PC-3 (cell line): ENCODE data around the gene ABCG5. TPM values are rescaled to one million over a fixed set of nuclear protein-coding genes. Genes with fewer than 3 reads are reported as not detected.

ENCODE experiments used
- ATAC-seq: fragments of 200-7000 bp; cut with Tn5 transposase; 2 replicates; pipeline ENCODE4 v1.9.1; 2020; ENCODE audit warnings: mild to moderate bottlenecking, moderate library complexity
- BruUV-seq: library from RNA; stranded (reverse); fragments of 400-500 nt; replicated peaks from 2 replicates; lab custom pipeline; 2021; lab: Mats Ljungman, UMichigan
- CTCF ChIA-PET: fragments of 300-600 bp; sonication (Branson Sonifier 250); formaldehyde crosslinking; loops from one replicate; lab custom pipeline; 2022; ENCODE audit warnings: antibody characterized with exemption; lab: Charles Lee
- POLR2A ChIA-PET: fragments of 300-600 bp; sonication (Branson Sonifier 250); formaldehyde crosslinking; loops from one replicate; lab custom pipeline; 2022; ENCODE audit warnings: antibody characterized with exemption; ENCODE audit not compliant: unreplicated experiment; lab: Charles Lee
- DNase-seq: peaks from one replicate; pipeline ENCODE4 v3.0.0-alpha.2; 2015
- H2AFZ ChIP-seq: fragments of 300-600 bp; sonication (generic); 2 replicates; pipeline ENCODE4 v1.6.0; 2016; ENCODE audit warnings: antibody characterized with exemption, low read length
- H3F3A ChIP-seq: fragments of 300-600 bp; sonication (generic); one replicate; pipeline ENCODE4 v1.6.0; 2017; ENCODE audit warnings: antibody characterized with exemption, low read length, control low read depth, mild to moderate bottlenecking; ENCODE audit not compliant: unreplicated experiment
- H3K27ac ChIP-seq: fragments of 300-600 bp; sonication (generic); 2 replicates; pipeline ENCODE4 v1.5.1; 2016; ENCODE audit warnings: mild to moderate bottlenecking, low read length
- H3K27me3 ChIP-seq: fragments of 300-600 bp; sonication (generic); 2 replicates; pipeline ENCODE4 v1.6.1; 2016; ENCODE audit warnings: low read length, mixed read lengths
- H3K36me3 ChIP-seq: fragments of 300-600 bp; sonication (generic); 2 replicates; pipeline ENCODE4 v1.6.1; 2016; ENCODE audit warnings: low read depth, mixed run types, low read length, mixed read lengths
- H3K4me1 ChIP-seq: fragments of 300-600 bp; sonication (generic); 2 replicates; pipeline ENCODE4 v1.5.1; 2016; ENCODE audit warnings: low read length; ENCODE audit not compliant: insufficient read depth
- H3K4me2 ChIP-seq: fragments of 300-600 bp; sonication (generic); 2 replicates; pipeline ENCODE4 v1.6.0; 2016; ENCODE audit warnings: low read length
- H3K4me3 ChIP-seq: fragments of 300-600 bp; sonication (generic); 2 replicates; pipeline ENCODE4 v1.5.1; 2016; ENCODE audit warnings: mild to moderate bottlenecking, low read length, mixed read lengths
- H3K79me2 ChIP-seq: fragments of 300-600 bp; sonication (generic); 2 replicates; pipeline ENCODE4 v1.6.1; 2017; ENCODE audit warnings: low read length, mixed read lengths
- H3K9ac ChIP-seq: fragments of 300-600 bp; sonication (generic); 2 replicates; pipeline ENCODE4 v1.6.0; 2016; ENCODE audit warnings: mild to moderate bottlenecking, low read length
- H3K9me2 ChIP-seq: fragments of 300-600 bp; sonication (generic); replicated peaks from 2 replicates; pipeline ENCODE4 v1.6.1; 2016; ENCODE audit warnings: mixed run types, low read length, mixed read lengths
- H3K9me3 ChIP-seq: fragments of 300-600 bp; sonication (generic); 2 replicates; pipeline ENCODE4 v1.6.1; 2016; ENCODE audit warnings: low read length, mixed read lengths
- H4K20me1 ChIP-seq: fragments of 300-600 bp; sonication (generic); 2 replicates; pipeline ENCODE4 v1.6.1; 2016; ENCODE audit warnings: low read length, mixed read lengths
- CTCF ChIP-seq: fragments of 300-600 bp; sonication (generic); conservative IDR thresholded peaks from 2 replicates; pipeline ENCODE4 v1.5.1; 2017; ENCODE audit warnings: antibody characterized with exemption, low read depth, mild to moderate bottlenecking, low read length
- EZH2 ChIP-seq: fragments of 300-600 bp; sonication (generic); IDR thresholded peaks from one replicate; pipeline ENCODE4 v1.6.1; 2017; ENCODE audit warnings: antibody characterized with exemption, mild to moderate bottlenecking, low read length; ENCODE audit not compliant: unreplicated experiment
- EZH2phosphoT487 ChIP-seq: fragments of 300-600 bp; sonication (generic); IDR thresholded peaks from 2 replicates; pipeline ENCODE4 v1.6.1; 2018; ENCODE audit warnings: mild to moderate bottlenecking, antibody characterized with exemption, low read length, borderline replicate concordance
- intact Hi-C: fragments of 100-400 bp; cut with micrococcal nuclease; formaldehyde crosslinking; loops from 2 replicates; pipeline ENCODE4 v1.9.0; 2023
- total RNA-seq: library from RNA; depleted of rRNA; stranded (reverse); fragments of >200 nt; gene quantifications from 2 replicates; pipeline ENCODE4 v1.2.3, GENCODE V29; 2014

ABCG5 gene
- total RNA-seq, 1 experiment from 2014 or later = not detected

DNA sequence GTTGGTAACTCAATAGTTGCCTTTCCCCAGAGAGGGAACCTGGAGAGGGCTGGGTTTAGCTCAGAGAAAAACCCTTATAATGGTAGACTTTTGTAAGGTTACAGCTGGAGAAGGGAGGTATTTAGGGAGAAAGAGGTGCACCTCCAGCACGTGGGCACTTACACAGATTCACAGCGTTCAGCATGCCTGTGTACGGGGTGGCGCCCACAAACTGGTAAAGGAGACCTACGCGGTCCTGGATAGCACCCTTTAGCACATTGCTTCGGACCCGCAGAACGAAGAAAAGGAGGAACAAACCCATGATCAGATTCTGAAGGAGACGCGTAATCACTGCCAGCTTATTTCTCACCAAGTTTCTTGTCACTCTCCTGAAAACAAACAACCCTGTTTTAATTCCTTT lies 14.9 kb downstream of the ABCG5 start:
- DNase-seq (no peak), ATAC-seq (no peak)
- Histone ChIP-seq H3K4me3 (no peak overlapping the region), H3K9me3 (no peaks in the 10 kb centered on the region), H3K9me2 (no peaks in the 10 kb centered on the region), H3F3A (no peaks in the 10 kb centered on the region), H4K20me1 (no peaks in the 10 kb centered on the region), H3K79me2 (no peaks in the 10 kb centered on the region), H3K9ac (no peak overlapping the region), H3K4me1 (no peaks in the 10 kb centered on the region), H3K27me3 (peaks cover 19% of the 10 kb centered on the region), H3K36me3 (no peaks in the 10 kb centered on the region), H3K27ac (no peak overlapping the region), H3K4me2 (no peak overlapping the region), H2AFZ (no peak overlapping the region)
- TF ChIP-seq EZH2phosphoT487 (no peak), EZH2 (no peak), CTCF (no peak)
- ChIA-PET CTCF (no interaction called here), POLR2A (no interaction called here)
- intact Hi-C loops = no loop called here
- BruUV-seq = no TSS peak

DNA sequence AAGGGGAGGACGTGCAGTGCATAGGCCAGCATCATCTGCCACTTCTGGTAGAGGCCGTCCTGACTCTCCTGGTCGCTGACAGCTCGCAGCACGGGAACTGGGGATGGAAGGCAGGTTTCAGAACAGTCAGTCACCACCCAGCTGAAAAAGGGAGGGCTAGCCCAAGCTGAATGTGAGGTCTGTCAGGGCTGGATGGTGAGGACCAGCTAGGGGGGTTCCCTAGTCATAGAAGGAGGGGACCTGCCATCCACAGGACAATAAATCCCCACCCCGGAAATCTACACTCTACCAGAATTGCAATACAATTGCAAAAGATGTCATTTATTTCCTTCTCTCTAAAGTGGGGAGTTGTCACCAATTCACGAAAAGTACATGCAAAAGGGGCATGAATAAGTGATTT lies 15.8 kb downstream of the ABCG5 start:
- no peak for DNase-seq
- no peak for TF ChIP-seq EZH2
- H3K79me2 ChIP-seq = no peaks in the 10 kb centered on the region
- H3K27me3 ChIP-seq = peaks cover 19% of the 10 kb centered on the region
- no peak overlapping the region for H3K4me2 ChIP-seq
- no peak for ATAC-seq
- intact Hi-C loops = no loop called here
- no peaks in the 10 kb centered on the region for H3F3A ChIP-seq
- no peaks in the 10 kb centered on the region for H3K9me2 ChIP-seq
- H2AFZ ChIP-seq = no peak overlapping the region
- H3K4me1 ChIP-seq = no peaks in the 10 kb centered on the region
- ChIA-PET CTCF (no interaction called here), POLR2A (no interaction called here)
- no peaks in the 10 kb centered on the region for H3K36me3 ChIP-seq
- H3K27ac ChIP-seq = no peak overlapping the region
- H3K9me3 ChIP-seq = no peaks in the 10 kb centered on the region
- no TSS peak for BruUV-seq
- H3K9ac ChIP-seq = no peak overlapping the region
- no peak overlapping the region for H3K4me3 ChIP-seq
- no peaks in the 10 kb centered on the region for H4K20me1 ChIP-seq

- Histone ChIP-seq H3K36me3 (no peaks in the 10 kb centered on the region), H3K27ac (no peak overlapping the region), H3K4me1 (no peaks in the 10 kb centered on the region), H3F3A (no peaks in the 10 kb centered on the region), H3K79me2 (no peaks in the 10 kb centered on the region), H3K9ac (no peak overlapping the region), H3K4me2 (no peak overlapping the region), H3K27me3 (peaks cover 19% of the 10 kb centered on the region), H2AFZ (no peak overlapping the region), H3K9me3 (no peaks in the 10 kb centered on the region), H4K20me1 (no peaks in the 10 kb centered on the region), H3K9me2 (no peaks in the 10 kb centered on the region), H3K4me3 (no peak overlapping the region)
- intact Hi-C loops = no loop called here
- no TSS peak for BruUV-seq
- no peak for TF ChIP-seq CTCF
- no peak for TF ChIP-seq EZH2
- TF ChIP-seq EZH2phosphoT487 = no peak
- DNase-seq (no peak), ATAC-seq (no peak)
- ChIA-PET CTCF (no interaction called here), POLR2A (no interaction called here)
Measured at GRCh38 chr2:43819491-43820163, 19.0 kb downstream of the ABCG5 start.
